SK-N-SH (cell line): ENCODE results near the gene CPXM1. TPM values are rescaled to one million over a fixed set of nuclear protein-coding genes. Genes with fewer than 3 reads are reported as not detected.

Experiments
- polyA plus RNA-seq, 3 experiments: library from polyadenylated mRNA; depleted of rRNA; stranded (reverse); fragments of >200 nt; gene quantifications; 2 replicates each; pipeline ENCODE4 v1.2.3, GENCODE V29; 2012

CPXM1 gene
- polyA plus RNA-seq, 1 of the 3 experiments (the other 2 are of a cell fraction), result 99.9 TPM

Other genes with a start within 250 kb of the CPXM1 start
- gene NOP56, start 148.0 kb downstream of the CPXM1 start, polyA plus RNA-seq (2012; rRNA removed), result 158 and 218 TPM in 2 replicates
- gene IDH3B, start 136.4 kb downstream of the CPXM1 start, polyA plus RNA-seq (2012; rRNA removed), result 233 and 268 TPM in 2 replicates
- gene EBF4, start 107.8 kb downstream of the CPXM1 start, polyA plus RNA-seq (2012; rRNA removed), result 15.9 and 20.6 TPM in 2 replicates
- 1.1 and 1.2 TPM in 2 replicates for gene C20orf141, start 14.4 kb upstream of the CPXM1 start, polyA plus RNA-seq (2012; rRNA removed)
- gene TMEM239, start 15.7 kb upstream of the CPXM1 start, polyA plus RNA-seq (2012; rRNA removed), result 0.02 and 0.10 TPM in 2 replicates
- 65.2 and 73.6 TPM in 2 replicates for gene PCED1A, start 40.0 kb upstream of the CPXM1 start, polyA plus RNA-seq (2012; rRNA removed)
- 62.0 and 78.4 TPM in 2 replicates for gene VPS16, start 40.1 kb upstream of the CPXM1 start, polyA plus RNA-seq (2012; rRNA removed)
- 47.6 and 55.4 TPM in 2 replicates for gene PTPRA, start 72.9 kb upstream of the CPXM1 start, polyA plus RNA-seq (2012; rRNA removed)
- 0.31 and 0.58 TPM in 2 replicates for gene GNRH2, start 243.0 kb upstream of the CPXM1 start, polyA plus RNA-seq (2012; rRNA removed)
- 114 and 152 TPM in 2 replicates for gene MRPS26, start 245.4 kb upstream of the CPXM1 start, polyA plus RNA-seq (2012; rRNA removed)